ENCODE data around the gene MRPL32.

- no peak for TF ChIP-seq SIN3A (IDR thresholded peaks at IDR 0.05; ENCODE audit: low read depth)
- no peak for TF ChIP-seq EZH2phosphoT487 (IDR thresholded peaks at IDR 0.05; ENCODE audit: borderline replicate concordance)
- TF ChIP-seq YY1 (IDR thresholded peaks at IDR 0.05; ENCODE audit: extremely low read depth, insufficient replicate concordance, low read depth, low read length), result no peak
- TF ChIP-seq ZNF274 (IDR thresholded peaks at IDR 0.05; ENCODE audit: low read depth, low read length), result no peak
- no peak for TF ChIP-seq CEBPB (IDR thresholded peaks at IDR 0.05; ENCODE audit: low read depth)
- TF ChIP-seq POLR2A (IDR thresholded peaks at IDR 0.05; ENCODE audit: borderline replicate concordance, extremely low read depth, insufficient read depth, insufficient read length), result no peak
- TF ChIP-seq REST (IDR thresholded peaks at IDR 0.05; ENCODE audit: low read depth), result no peak
- TF ChIP-seq ELF1 (IDR thresholded peaks at IDR 0.05; ENCODE audit: borderline replicate concordance, low read depth), result no peak
- TF ChIP-seq CTCF (IDR thresholded peaks at IDR 0.05 in 2 of 3, conservative IDR thresholded peaks at IDR 0.05 in 1 of 3; ENCODE audit: borderline replicate concordance in 1 of 3, insufficient read depth in 1 of 3, low read depth in 2 of 3, low read length in 2 of 3), result no peak
- no peak for TF ChIP-seq MAX (IDR thresholded peaks at IDR 0.05)
- no peak for TF ChIP-seq EZH2 (IDR thresholded peaks at IDR 0.05)
These were observed 3.7 kb downstream of the MRPL32 start for GRCh38 chr7:42935861-42936260.

Data from HCT116 (cell line).